IMR-90 (cell line): ENCODE results near the gene FGGY. TPM values are rescaled to one million over a fixed set of nuclear protein-coding genes. Genes with fewer than 3 reads are reported as not detected.

Experiments used
- ATAC-seq: fragments of 200-7000 bp; cut with Tn5 transposase; 2 replicates; pipeline ENCODE4 v1.9.1; 2020; ENCODE audit warnings: low read depth, mild to moderate bottlenecking, moderate library complexity
- BruUV-seq: library from RNA; stranded (reverse); fragments of 400-500 nt; replicated peaks from 2 replicates; lab custom pipeline; 2021; lab: Mats Ljungman, UMichigan
- CTCF ChIA-PET: fragments of 300-600 bp; formaldehyde crosslinking; extraction: SDS; loops from one replicate; lab custom pipeline; 2021; ENCODE audit warnings: antibody characterized with exemption; lab: Yijun Ruan, JAX
- POLR2A ChIA-PET: fragments of 300-600 bp; sonication (Branson Sonifier 250); formaldehyde crosslinking; loops from one replicate; lab custom pipeline; 2022; ENCODE audit warnings: antibody characterized with exemption; ENCODE audit not compliant: unreplicated experiment; lab: Charles Lee
- DNase-seq: peaks from one replicate; pipeline ENCODE4 v3.0.0; 2013
- H2AFZ ChIP-seq: replicated peaks from 2 replicates; pipeline ENCODE3; 2013; ENCODE audit warnings: low read length, mild to moderate bottlenecking; ENCODE audit not compliant: poor library complexity
- H2AK5ac ChIP-seq: 2 replicates; pipeline ENCODE4 v1.6.1; 2013; ENCODE audit warnings: low read depth, low read length, inconsistent platforms
- H2AK9ac ChIP-seq: replicated peaks from 2 replicates; pipeline ENCODE3; 2013; ENCODE audit warnings: mild to moderate bottlenecking, low read depth, low read length, moderate library complexity; ENCODE audit not compliant: poor library complexity
- H2BK120ac ChIP-seq: 2 replicates; pipeline ENCODE4 v1.6.1; 2013; ENCODE audit warnings: low read depth, low read length, inconsistent platforms
- H2BK15ac ChIP-seq: 3 replicates; pipeline ENCODE4 v1.6.1; 2013; ENCODE audit warnings: low read depth, low read length, inconsistent platforms
- H2BK20ac ChIP-seq: 2 replicates; pipeline ENCODE4 v1.6.1; 2013; ENCODE audit warnings: low read depth, mild to moderate bottlenecking, inconsistent platforms, low read length, moderate library complexity
- H2BK5ac ChIP-seq: 2 replicates; pipeline ENCODE4 v1.6.1; 2013; ENCODE audit warnings: mild to moderate bottlenecking, low read depth, low read length, inconsistent platforms; ENCODE audit not compliant: poor library complexity, severe bottlenecking
- H3K14ac ChIP-seq: replicated peaks from 2 replicates; pipeline ENCODE4 v1.6.1; 2013; ENCODE audit warnings: low read depth, low read length, inconsistent platforms
- H3K18ac ChIP-seq: 2 replicates; pipeline ENCODE4 v1.6.1; 2013; ENCODE audit warnings: low read depth, low read length, control low read depth
- H3K23ac ChIP-seq: 2 replicates; pipeline ENCODE4 v1.6.1; 2013; ENCODE audit warnings: low read depth, low read length, inconsistent platforms
- H3K27ac ChIP-seq: 2 replicates; pipeline ENCODE4 v1.5.1; 2013; ENCODE audit warnings: mild to moderate bottlenecking, control low read depth, low read length; ENCODE audit not compliant: insufficient read depth
- H3K27me3 ChIP-seq: 2 replicates; pipeline ENCODE4 v1.6.1; 2013; ENCODE audit warnings: low read length; ENCODE audit not compliant: control insufficient read depth, insufficient read depth
- H3K36me3 ChIP-seq: 2 replicates; pipeline ENCODE4 v1.6.1; 2013; ENCODE audit warnings: low read length, mixed read lengths; ENCODE audit not compliant: control insufficient read depth, insufficient read depth
- H3K4ac ChIP-seq: 2 replicates; pipeline ENCODE4 v1.6.1; 2013; ENCODE audit warnings: low read depth, low read length, inconsistent platforms
- H3K4me1 ChIP-seq: 2 replicates; pipeline ENCODE4 v1.6.1; 2013; ENCODE audit warnings: low read length, mixed read lengths; ENCODE audit not compliant: control insufficient read depth, insufficient read depth
- H3K4me2 ChIP-seq: 2 replicates; pipeline ENCODE4 v1.6.1; 2013; ENCODE audit warnings: low read depth, mild to moderate bottlenecking, control low read depth, low read length, moderate library complexity
- H3K4me3 ChIP-seq: 2 replicates; pipeline ENCODE4 v1.5.1; 2013; ENCODE audit warnings: low read depth, mild to moderate bottlenecking, control low read depth, low read length, moderate library complexity; ENCODE audit not compliant: insufficient read depth
- H3K56ac ChIP-seq: 2 replicates; pipeline ENCODE4 v1.6.1; 2013; ENCODE audit warnings: low read length, inconsistent platforms; ENCODE audit not compliant: insufficient read depth; ENCODE audit errors: extremely low read depth
- H3K79me1 ChIP-seq, 2 experiments: 2 replicates each; pipeline ENCODE4 v1.6.1; 2013; ENCODE audit warnings: low read length in 2 of 2, inconsistent platforms in 1 of 2, low read depth in 1 of 2
- H3K9ac ChIP-seq: 2 replicates; pipeline ENCODE4 v1.6.1; 2013; ENCODE audit warnings: low read depth, low read length, control low read depth
- H3K9me1 ChIP-seq: 2 replicates; pipeline ENCODE4 v1.6.1; 2013; ENCODE audit warnings: low read length, inconsistent platforms; ENCODE audit not compliant: insufficient read depth
- H3K9me3 ChIP-seq: 2 replicates; pipeline ENCODE4 v1.6.1; 2013; ENCODE audit warnings: low read length; ENCODE audit not compliant: control insufficient read depth, insufficient read depth
- H4K20me1 ChIP-seq: 2 replicates; pipeline ENCODE4 v1.6.1; 2013; ENCODE audit warnings: low read length, inconsistent platforms; ENCODE audit not compliant: insufficient read depth
- H4K5ac ChIP-seq: 2 replicates; pipeline ENCODE4 v1.6.1; 2013; ENCODE audit warnings: mild to moderate bottlenecking, low read depth, low read length, control low read depth
- H4K8ac ChIP-seq, 2 experiments: 2 replicates each; pipeline ENCODE4 v1.6.1; 2013; ENCODE audit warnings: low read depth in 2 of 2, low read length in 2 of 2, control low read depth in 1 of 2, inconsistent platforms in 1 of 2
- H4K91ac ChIP-seq: 2 replicates; pipeline ENCODE4 v1.6.1; 2013; ENCODE audit warnings: low read depth, low read length, inconsistent platforms; ENCODE audit not compliant: insufficient read depth
- BHLHE40 ChIP-seq: fragments of 150-350 bp; IDR thresholded peaks from 2 replicates; pipeline ENCODE4 v1.6.1; 2016; ENCODE audit warnings: mild to moderate bottlenecking, low read depth, low read length
- CEBPB ChIP-seq: IDR thresholded peaks from 2 replicates; pipeline ENCODE4 v1.6.1; 2012; ENCODE audit warnings: low read depth, low read length, improper control_type of control experiment
- CHD1 ChIP-seq: IDR thresholded peaks from 2 replicates; pipeline ENCODE4 v1.6.1; 2012; ENCODE audit warnings: low read depth, low read length, improper control_type of control experiment
- FOS ChIP-seq: fragments of 150-350 bp; IDR thresholded peaks from 2 replicates; pipeline ENCODE4 v1.6.1; 2016; ENCODE audit warnings: low read depth, low read length
- MAFK ChIP-seq: IDR thresholded peaks from 2 replicates; pipeline ENCODE4 v1.6.1; 2012; ENCODE audit warnings: low read depth, low read length, improper control_type of control experiment
- MAZ ChIP-seq: IDR thresholded peaks from 2 replicates; pipeline ENCODE4 v1.6.1; 2012; ENCODE audit warnings: low read depth, mild to moderate bottlenecking, low read length, improper control_type of control experiment, moderate library complexity, borderline replicate concordance
- MXI1 ChIP-seq: IDR thresholded peaks from 2 replicates; pipeline ENCODE4 v1.6.1; 2012; ENCODE audit warnings: low read depth, mild to moderate bottlenecking, low read length, moderate library complexity, borderline replicate concordance
- NFE2L2 ChIP-seq: fragments of 150-350 bp; IDR thresholded peaks from 2 replicates; pipeline ENCODE4 v1.6.1; 2016; ENCODE audit warnings: low read depth, mild to moderate bottlenecking, low read length
- POLR2A ChIP-seq: IDR thresholded peaks from 2 replicates; pipeline ENCODE4 v1.6.1; 2012; ENCODE audit warnings: mild to moderate bottlenecking, low read depth, low read length
- RAD21 ChIP-seq: IDR thresholded peaks from 2 replicates; pipeline ENCODE4 v1.6.1; 2012; ENCODE audit warnings: low read length, improper control_type of control experiment
- RCOR1 ChIP-seq: IDR thresholded peaks from 2 replicates; pipeline ENCODE4 v1.6.1; 2012; ENCODE audit warnings: mild to moderate bottlenecking, low read length, improper control_type of control experiment; ENCODE audit not compliant: insufficient replicate concordance
- RFX5 ChIP-seq: IDR thresholded peaks from 2 replicates; pipeline ENCODE4 v1.8.0; 2012; ENCODE audit warnings: low read depth, mild to moderate bottlenecking, low read length, moderate library complexity
- SMC3 ChIP-seq: fragments of 150-350 bp; IDR thresholded peaks from 2 replicates; pipeline ENCODE4 v1.6.1; 2016; ENCODE audit warnings: low read depth, mild to moderate bottlenecking, antibody characterized with exemption, low read length, moderate library complexity
- WGBS, 2 experiments: methylation state at CpG; one replicate each; pipeline versions ENCODE4 v1.1.5 to v1.1.7; 2013; ENCODE audit warnings: missing lambda C conversion rate in 2 of 2; ENCODE audit not compliant: insufficient read length in 1 of 2; ENCODE audit errors: extremely low coverage in 2 of 2; 5-methylcytosine and 5-hydroxymethylcytosine counted together
- dilution Hi-C: fragments of 300-500 bp; cut with HindIII; formaldehyde crosslinking; loops from one replicate; pipeline ENCODE4 v1.14.3; 2018; ENCODE audit warnings: low sequenced_read_pairs; ENCODE audit not compliant: unreplicated experiment
- in situ Hi-C: fragments of 300-500 bp; cut with MboI; formaldehyde crosslinking; loops from 3 replicates; pipeline ENCODE4 v1.14.3; 2019; ENCODE audit warnings: low sequenced_read_pairs, inconsistent platforms, mixed read lengths
- intact Hi-C: fragments of 100-400 bp; cut with micrococcal nuclease; formaldehyde crosslinking; loops from 2 replicates; pipeline ENCODE4 v1.10.0; 2022
- polyA plus RNA-seq, 3 experiments: library from polyadenylated mRNA; depleted of rRNA; stranded (reverse); fragments of >200 nt; gene quantifications; 2 replicates each; pipeline ENCODE4 v1.2.3, GENCODE V29; 2012; ENCODE audit warnings: low replicate concordance in 1 of 3
- total RNA-seq: library from RNA; depleted of rRNA; stranded (reverse); fragments of >200 nt; gene quantifications from 2 replicates; pipeline ENCODE4 v1.2.3, GENCODE V29; 2012
- TF ChIP-seq, protein P1 (sequence below): fragments of 150-350 bp; IDR thresholded peaks from 2 replicates; pipeline ENCODE4 v1.6.1; 2017; ENCODE audit warnings: mild to moderate bottlenecking, antibody characterized with exemption, low read length, low read depth
- TF ChIP-seq, protein P2 (sequence below): conservative IDR thresholded peaks from 2 replicates; pipeline ENCODE4 v1.5.1; 2012; ENCODE audit warnings: mild to moderate bottlenecking, low read depth, low read length, improper control_type of control experiment
- TF ChIP-seq, protein P3 (sequence below): fragments of 150-350 bp; IDR thresholded peaks from 2 replicates; pipeline ENCODE4 v1.6.1; 2016; ENCODE audit warnings: low read depth, mild to moderate bottlenecking, low read length, moderate library complexity, borderline replicate concordance

FGGY gene
- total and polyA plus RNA-seq, 2 of the 4 experiments (the other 2 are of a cell fraction): 5.6 to 14.0 TPM

DNA sequence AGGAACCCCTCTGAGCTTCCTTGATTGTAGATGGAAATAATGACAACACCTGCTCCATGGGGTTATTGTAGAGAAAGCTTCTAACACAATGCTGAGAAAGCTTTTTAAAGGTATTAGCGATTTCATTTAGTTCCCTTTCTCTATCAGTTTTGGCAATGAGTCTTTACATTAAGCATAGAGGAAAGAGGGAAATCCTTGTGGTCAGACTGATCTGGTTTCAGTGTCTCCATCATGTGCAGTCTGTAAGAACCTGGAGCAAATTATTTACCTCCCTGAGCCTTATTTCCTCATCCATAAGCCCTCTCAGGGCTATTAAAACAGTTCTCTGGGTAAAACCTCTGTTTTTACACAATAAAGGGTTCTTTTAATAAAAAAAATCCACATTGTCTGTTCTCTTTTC, 87.5 kb downstream of the FGGY start:
- no CpG with 5 or more reads among the region's 1 CpG for WGBS, 2 experiments

More for the DNA sequence above, 87.5 kb downstream of the FGGY start:
- Histone ChIP-seq H4K20me1 (no peaks in the 10 kb centered on the region), H3K23ac (no peak overlapping the region), H3K14ac (no peak overlapping the region), H4K8ac (no peak overlapping the region), H3K27me3 (no peaks in the 10 kb centered on the region), H3K9me3 (no peaks in the 10 kb centered on the region), H4K5ac (no peak overlapping the region), H3K18ac (no peak overlapping the region), H3K9me1 (no peaks in the 10 kb centered on the region), H3K4ac (no peak overlapping the region), H4K91ac (no peak overlapping the region), H3K36me3 (no peaks in the 10 kb centered on the region), H2AFZ (no peak overlapping the region), H2AK9ac (no peak overlapping the region), H2BK5ac (no peak overlapping the region), H3K79me1 (no peaks in the 10 kb centered on the region), H2AK5ac (no peak overlapping the region), H3K4me2 (no peak overlapping the region), H3K4me1 (peaks cover 1% of the 10 kb centered on the region; the same call in 1 of the 2 replicates), H2BK20ac (no peak overlapping the region), H2BK15ac (no peak overlapping the region), H3K9ac (no peak overlapping the region), H2BK120ac (no peak overlapping the region), H3K56ac (no peak overlapping the region), H3K4me3 (no peak overlapping the region), H3K27ac (no peak overlapping the region)
- dilution Hi-C loops (no loop called here), in situ Hi-C loops (no loop called here), intact Hi-C loops (no loop called here)
- BruUV-seq: no TSS peak
- POLR2A ChIA-PET: no interaction called here
- TF ChIP-seq, protein P1, sequence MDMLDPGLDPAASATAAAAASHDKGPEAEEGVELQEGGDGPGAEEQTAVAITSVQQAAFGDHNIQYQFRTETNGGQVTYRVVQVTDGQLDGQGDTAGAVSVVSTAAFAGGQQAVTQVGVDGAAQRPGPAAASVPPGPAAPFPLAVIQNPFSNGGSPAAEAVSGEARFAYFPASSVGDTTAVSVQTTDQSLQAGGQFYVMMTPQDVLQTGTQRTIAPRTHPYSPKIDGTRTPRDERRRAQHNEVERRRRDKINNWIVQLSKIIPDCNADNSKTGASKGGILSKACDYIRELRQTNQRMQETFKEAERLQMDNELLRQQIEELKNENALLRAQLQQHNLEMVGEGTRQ: no peak
- no peak for TF ChIP-seq SMC3
- no peak for TF ChIP-seq POLR2A
- TF ChIP-seq BHLHE40: no peak
- TF ChIP-seq, protein P2, sequence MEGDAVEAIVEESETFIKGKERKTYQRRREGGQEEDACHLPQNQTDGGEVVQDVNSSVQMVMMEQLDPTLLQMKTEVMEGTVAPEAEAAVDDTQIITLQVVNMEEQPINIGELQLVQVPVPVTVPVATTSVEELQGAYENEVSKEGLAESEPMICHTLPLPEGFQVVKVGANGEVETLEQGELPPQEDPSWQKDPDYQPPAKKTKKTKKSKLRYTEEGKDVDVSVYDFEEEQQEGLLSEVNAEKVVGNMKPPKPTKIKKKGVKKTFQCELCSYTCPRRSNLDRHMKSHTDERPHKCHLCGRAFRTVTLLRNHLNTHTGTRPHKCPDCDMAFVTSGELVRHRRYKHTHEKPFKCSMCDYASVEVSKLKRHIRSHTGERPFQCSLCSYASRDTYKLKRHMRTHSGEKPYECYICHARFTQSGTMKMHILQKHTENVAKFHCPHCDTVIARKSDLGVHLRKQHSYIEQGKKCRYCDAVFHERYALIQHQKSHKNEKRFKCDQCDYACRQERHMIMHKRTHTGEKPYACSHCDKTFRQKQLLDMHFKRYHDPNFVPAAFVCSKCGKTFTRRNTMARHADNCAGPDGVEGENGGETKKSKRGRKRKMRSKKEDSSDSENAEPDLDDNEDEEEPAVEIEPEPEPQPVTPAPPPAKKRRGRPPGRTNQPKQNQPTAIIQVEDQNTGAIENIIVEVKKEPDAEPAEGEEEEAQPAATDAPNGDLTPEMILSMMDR: no peak
- TF ChIP-seq CHD1: no peak
- TF ChIP-seq RCOR1: no peak
- TF ChIP-seq, protein P3, sequence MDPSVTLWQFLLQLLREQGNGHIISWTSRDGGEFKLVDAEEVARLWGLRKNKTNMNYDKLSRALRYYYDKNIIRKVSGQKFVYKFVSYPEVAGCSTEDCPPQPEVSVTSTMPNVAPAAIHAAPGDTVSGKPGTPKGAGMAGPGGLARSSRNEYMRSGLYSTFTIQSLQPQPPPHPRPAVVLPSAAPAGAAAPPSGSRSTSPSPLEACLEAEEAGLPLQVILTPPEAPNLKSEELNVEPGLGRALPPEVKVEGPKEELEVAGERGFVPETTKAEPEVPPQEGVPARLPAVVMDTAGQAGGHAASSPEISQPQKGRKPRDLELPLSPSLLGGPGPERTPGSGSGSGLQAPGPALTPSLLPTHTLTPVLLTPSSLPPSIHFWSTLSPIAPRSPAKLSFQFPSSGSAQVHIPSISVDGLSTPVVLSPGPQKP: no peak
- no peak for TF ChIP-seq CEBPB
- no peak for TF ChIP-seq RFX5
- no peak for TF ChIP-seq MAFK
- TF ChIP-seq MXI1: no peak
- no peak for TF ChIP-seq RAD21
- TF ChIP-seq MAZ: no peak
- no peak for TF ChIP-seq FOS
- no peak for TF ChIP-seq NFE2L2
- DNase-seq (no peak), ATAC-seq (no peak)
- CTCF ChIA-PET: no interaction called here
